ENCODE results near the gene NAA38. TPM values are rescaled to one million over a fixed set of nuclear protein-coding genes. Genes with fewer than 3 reads are reported as not detected.
"Not testable (repeated sequence)": the region's sequence is repeated elsewhere in the genome, so short reads cannot be mapped to it uniquely, and the experiment has no call there.

The NAA38 gene
- total RNA-seq, 2 donors from 2014 or later: 59.5 to 133 TPM

DNA sequence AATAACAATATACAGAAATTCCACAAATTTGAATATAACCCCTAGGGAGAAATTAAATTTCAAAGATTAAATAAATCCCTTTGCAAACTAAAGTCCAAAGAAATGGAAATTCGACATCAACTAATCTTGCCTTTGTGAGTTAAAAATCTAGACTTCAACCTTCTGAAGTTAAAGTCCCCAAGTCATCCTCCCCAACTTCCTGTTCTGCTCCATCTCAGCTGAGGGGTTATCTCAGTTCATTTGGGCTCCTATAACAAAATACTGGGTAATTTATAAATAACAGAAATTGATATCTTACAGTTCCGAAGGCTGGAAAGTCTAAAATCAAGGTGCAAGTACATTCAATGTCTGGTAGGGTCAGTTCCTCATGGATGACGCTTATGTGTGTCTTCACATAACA lies 46.1 kb downstream of the NAA38 start:
- intact Hi-C loops (cut with DNase I): no loop called here
- H3K9me3 ChIP-seq: no peaks in the 10 kb centered on the region

DNA sequence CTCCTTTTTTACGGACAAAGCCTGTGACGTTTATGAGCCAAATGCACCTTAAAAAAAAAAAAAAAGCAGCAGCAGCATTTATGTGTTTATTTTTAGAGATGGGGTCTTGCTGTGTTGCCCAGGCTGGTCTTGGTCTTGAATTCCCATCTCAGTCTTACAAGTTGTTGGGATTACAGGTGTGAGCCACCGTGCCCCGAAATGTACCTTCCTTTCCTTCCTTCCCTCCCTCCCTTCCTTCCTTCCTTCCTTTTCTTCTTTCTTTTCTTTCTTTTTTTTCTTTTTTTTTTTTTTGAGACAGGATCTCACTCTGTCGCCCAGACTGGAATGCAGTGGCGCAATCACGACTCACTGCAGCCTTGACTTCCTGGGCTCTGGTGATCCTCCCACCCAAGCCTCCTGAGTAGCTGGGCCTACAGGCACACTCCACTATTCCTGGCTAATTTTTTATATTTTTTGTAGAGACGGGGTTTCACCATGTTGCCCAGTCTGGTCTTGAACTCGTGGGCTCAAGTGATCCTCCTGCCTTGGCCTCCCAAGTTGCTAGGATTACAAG lies 47.5 kb downstream of the NAA38 start:
- H3K4me3 ChIP-seq; H3K36me3 ChIP-seq; H3K9me3 ChIP-seq; DNase-seq; H3K4me1 ChIP-seq; intact Hi-C loops (cut with DNase I); H3K9ac ChIP-seq (ENCODE audit: low read depth in 2 of 2, low read length in 2 of 2); H3K27ac ChIP-seq; H3K27me3 ChIP-seq: not testable (repeated sequence)

More for the DNA sequence above, 46.1 kb downstream of the NAA38 start:
- no peak for DNase-seq
- no peak overlapping the region for H3K4me3 ChIP-seq
- TF ChIP-seq, protein P1, sequence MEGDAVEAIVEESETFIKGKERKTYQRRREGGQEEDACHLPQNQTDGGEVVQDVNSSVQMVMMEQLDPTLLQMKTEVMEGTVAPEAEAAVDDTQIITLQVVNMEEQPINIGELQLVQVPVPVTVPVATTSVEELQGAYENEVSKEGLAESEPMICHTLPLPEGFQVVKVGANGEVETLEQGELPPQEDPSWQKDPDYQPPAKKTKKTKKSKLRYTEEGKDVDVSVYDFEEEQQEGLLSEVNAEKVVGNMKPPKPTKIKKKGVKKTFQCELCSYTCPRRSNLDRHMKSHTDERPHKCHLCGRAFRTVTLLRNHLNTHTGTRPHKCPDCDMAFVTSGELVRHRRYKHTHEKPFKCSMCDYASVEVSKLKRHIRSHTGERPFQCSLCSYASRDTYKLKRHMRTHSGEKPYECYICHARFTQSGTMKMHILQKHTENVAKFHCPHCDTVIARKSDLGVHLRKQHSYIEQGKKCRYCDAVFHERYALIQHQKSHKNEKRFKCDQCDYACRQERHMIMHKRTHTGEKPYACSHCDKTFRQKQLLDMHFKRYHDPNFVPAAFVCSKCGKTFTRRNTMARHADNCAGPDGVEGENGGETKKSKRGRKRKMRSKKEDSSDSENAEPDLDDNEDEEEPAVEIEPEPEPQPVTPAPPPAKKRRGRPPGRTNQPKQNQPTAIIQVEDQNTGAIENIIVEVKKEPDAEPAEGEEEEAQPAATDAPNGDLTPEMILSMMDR (IDR thresholded peaks at IDR 0.05): no peak
- no peaks in the 10 kb centered on the region for H3K4me1 ChIP-seq
- H3K36me3 ChIP-seq: no peaks in the 10 kb centered on the region
- no peaks in the 10 kb centered on the region for H3K27me3 ChIP-seq
- H3K27ac ChIP-seq: no peak overlapping the region
- H3K9ac ChIP-seq (ENCODE audit: low read depth in 2 of 2, low read length in 2 of 2): no peak overlapping the region

DNA sequence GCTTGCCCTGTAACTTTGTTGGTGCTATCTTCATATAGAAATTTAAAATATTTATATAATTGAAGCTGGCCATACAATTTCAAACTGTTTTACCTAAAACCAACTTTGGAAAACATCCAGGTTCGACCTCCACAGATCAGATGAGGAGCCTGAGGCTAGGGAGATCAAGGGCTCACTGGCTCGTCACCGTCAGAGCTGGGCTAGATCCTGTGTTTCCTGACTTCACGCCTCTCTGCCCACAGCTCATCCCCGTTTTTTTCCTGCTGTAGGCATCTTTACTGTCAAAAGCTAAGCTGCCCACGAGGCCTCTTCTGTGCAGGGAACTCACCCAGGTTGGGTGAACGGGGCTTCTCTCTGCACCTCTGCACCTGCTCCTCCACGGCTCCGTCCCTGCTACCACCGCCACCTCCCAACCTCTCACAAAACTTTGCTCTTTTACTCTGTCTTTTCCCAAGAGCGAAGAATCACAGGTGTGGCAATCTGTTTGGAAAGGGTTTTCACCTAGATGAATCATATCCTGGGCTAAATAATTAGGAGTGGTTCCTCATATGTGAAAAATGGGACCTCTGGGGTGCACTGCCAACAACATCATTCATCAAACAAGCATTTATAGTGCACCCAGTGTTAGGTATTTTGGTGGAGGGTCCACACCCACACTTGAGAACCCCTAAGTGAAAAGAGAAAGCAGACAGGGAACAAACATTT lies 48.1 kb downstream of the NAA38 start:
- no peak overlapping the region for H3K27ac ChIP-seq
- H3K27me3 ChIP-seq: no peaks in the 10 kb centered on the region
- DNase-seq: no peak
- no peaks in the 10 kb centered on the region for H3K36me3 ChIP-seq
- no peaks in the 10 kb centered on the region for H3K4me1 ChIP-seq
- no peak overlapping the region for H3K4me3 ChIP-seq
- intact Hi-C loops (cut with DNase I): no loop called here
- H3K9me3 ChIP-seq: no peaks in the 10 kb centered on the region
- TF ChIP-seq, protein P1 (IDR thresholded peaks at IDR 0.05): no peak
- H3K9ac ChIP-seq (ENCODE audit: low read depth in 2 of 2, low read length in 2 of 2): no peak overlapping the region

DNA sequence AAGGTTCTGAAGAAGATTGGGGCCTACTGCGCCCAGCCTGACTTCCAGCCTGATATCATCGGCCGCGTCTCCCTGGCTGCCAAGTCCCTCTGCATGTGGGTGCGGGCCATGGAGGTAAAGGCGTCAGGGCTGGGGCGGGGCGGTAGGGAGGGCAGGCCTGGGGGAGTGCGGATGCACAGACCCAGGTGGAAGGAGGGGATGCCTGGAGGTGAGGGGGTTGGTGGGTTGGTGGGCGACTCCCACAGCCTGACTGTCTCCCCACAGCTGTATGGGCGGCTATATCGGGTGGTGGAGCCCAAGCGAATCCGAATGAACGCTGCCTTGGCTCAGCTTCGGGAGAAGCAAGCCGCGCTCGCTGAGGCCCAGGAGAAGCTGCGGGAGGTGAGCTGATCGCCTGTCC lies 50.2 kb downstream of the NAA38 start:
- intact Hi-C loops (cut with DNase I): no loop called here
- no peaks in the 10 kb centered on the region for H3K27me3 ChIP-seq
- TF ChIP-seq, protein P1 (IDR thresholded peaks at IDR 0.05): no peak

More for the DNA sequence above, 50.2 kb downstream of the NAA38 start:
- no peak overlapping the region for H3K4me3 ChIP-seq
- H3K9ac ChIP-seq (ENCODE audit: low read depth in 2 of 2, low read length in 2 of 2): no peak overlapping the region
- no peaks in the 10 kb centered on the region for H3K9me3 ChIP-seq
- no peaks in the 10 kb centered on the region for H3K36me3 ChIP-seq
- H3K27ac ChIP-seq: no peak overlapping the region
- H3K4me1 ChIP-seq: no peaks in the 10 kb centered on the region
- no peak for DNase-seq

Other genes starting within 250 kb of the NAA38 start
- 10 to 100 TPM; 24.9 to 27.4 TPM for gene FXR2, start 242.7 kb downstream of the NAA38 start, total RNA-seq
- 10 to 100 TPM; 55.3 to 77.3 TPM for gene SAT2, start 229.7 kb downstream of the NAA38 start, total RNA-seq
- gene SHBG, start 227.4 kb downstream of the NAA38 start, total RNA-seq: under 1 TPM; 0.42 to 0.64 TPM
- gene ATP1B2, start 206.6 kb downstream of the NAA38 start, total RNA-seq: 1 to 10 TPM in 1 of 2 donors, under 1 TPM in 1; 0.54 to 1.4 TPM
- gene TP53, start 170.1 kb downstream of the NAA38 start, total RNA-seq: 10 to 100 TPM; 64.3 to 90.0 TPM
- gene WRAP53, start 169.1 kb downstream of the NAA38 start, total RNA-seq: 10 to 100 TPM in 1 of 2 donors, 1 to 10 TPM in 1; 6.0 to 22.6 TPM
- under 1 TPM; 0.42 to 0.82 TPM for gene EFNB3, start 152.4 kb downstream of the NAA38 start, total RNA-seq
- under 1 TPM; 0.32 to 0.62 TPM for gene DNAH2, start 139.8 kb downstream of the NAA38 start, total RNA-seq
- gene KDM6B, start 23.3 kb downstream of the NAA38 start, total RNA-seq: 10 to 100 TPM; 32.7 to 42.6 TPM
- gene TMEM88, start 2.5 kb downstream of the NAA38 start, total RNA-seq: 1 to 10 TPM; 2.5 to 2.7 TPM
- 10 to 100 TPM in 1 of 2 donors, 1 to 10 TPM in 1; 9.4 to 18.2 TPM for gene CYB5D1, start 444 bp upstream of the NAA38 start, total RNA-seq
- gene CHD3, start 31.2 kb upstream of the NAA38 start, total RNA-seq: 100 to 1,000 TPM in 1 of 2 donors, 10 to 100 TPM in 1; 56.3 to 108 TPM
- 1 to 10 TPM; 2.8 to 3.0 TPM for gene RNF227, start 58.7 kb upstream of the NAA38 start, total RNA-seq
- gene KCNAB3, start 72.3 kb upstream of the NAA38 start, total RNA-seq: 1 to 10 TPM; 1.1 to 2.6 TPM
- 100 to 1,000 TPM; 116 to 129 TPM for gene TRAPPC1, start 74.4 kb upstream of the NAA38 start, total RNA-seq
- gene CNTROB, start 74.6 kb upstream of the NAA38 start, total RNA-seq: 10 to 100 TPM; 23.9 to 40.6 TPM
- gene GUCY2D, start 145.1 kb upstream of the NAA38 start, total RNA-seq: under 1 TPM; 0.21 to 0.37 TPM
- gene ALOX15B, start 181.5 kb upstream of the NAA38 start, total RNA-seq: under 1 TPM; 0.52 to 0.56 TPM
- gene ALOX12B, start 230.2 kb upstream of the NAA38 start, total RNA-seq: under 1 TPM; 0.48 to 0.69 TPM